Liver (tissue), 9 donors: ENCODE results near the gene CD300LD. TPM values are rescaled to one million over a fixed set of nuclear protein-coding genes. Genes with fewer than 3 reads are reported as not detected.

ENCODE experiments used
- DNase-seq: peaks from one replicate; pipeline ENCODE4 v3.0.0-alpha.2; 2017; ENCODE audit warnings: low spot score
- H3K27ac ChIP-seq, 2 donors: one replicate each; pipeline ENCODE4 v1.7.0; 2013; ENCODE audit warnings: inconsistent platforms in 2 of 2, low read length in 2 of 2, control low read depth in 1 of 2, low read depth in 1 of 2, mild to moderate bottlenecking in 1 of 2
- H3K27me3 ChIP-seq, 4 donors: one replicate each; pipeline versions ENCODE4 v1.6.1 to v1.7.0; 2013; ENCODE audit warnings: low read length in 3 of 4, inconsistent platforms in 1 of 4, mild to moderate bottlenecking in 1 of 4, moderate library complexity in 1 of 4; ENCODE audit not compliant: control insufficient read depth in 4 of 4, insufficient read depth in 4 of 4
- H3K36me3 ChIP-seq, 4 donors: one replicate each; pipeline versions ENCODE4 v1.6.1 to v1.7.0; 2013; ENCODE audit warnings: low read length in 3 of 4, mild to moderate bottlenecking in 3 of 4, low read depth in 1 of 4, moderate library complexity in 1 of 4; ENCODE audit not compliant: control insufficient read depth in 4 of 4, insufficient read depth in 3 of 4
- H3K4me1 ChIP-seq, 4 donors: one replicate each; pipeline versions ENCODE4 v1.6.1 to v1.7.0; 2013; ENCODE audit warnings: low read length in 3 of 4, mild to moderate bottlenecking in 3 of 4, moderate library complexity in 1 of 4; ENCODE audit not compliant: control insufficient read depth in 4 of 4, insufficient read depth in 4 of 4
- H3K4me3 ChIP-seq, 3 donors: one replicate each; pipeline versions ENCODE4 v1.6.1 to v1.7.0; 2013; ENCODE audit warnings: low read length in 3 of 3, control low read depth in 1 of 3, low read depth in 1 of 3, mild to moderate bottlenecking in 1 of 3
- H3K9ac ChIP-seq, 2 donors: one replicate each; pipeline ENCODE4 v1.7.0; 2013; ENCODE audit warnings: low read length in 2 of 2, mild to moderate bottlenecking in 2 of 2, moderate library complexity in 2 of 2, control low read depth in 1 of 2, low read depth in 1 of 2
- H3K9me3 ChIP-seq, 4 donors: one replicate each; pipeline versions ENCODE4 v1.6.1 to v1.7.0; 2013; ENCODE audit warnings: low read length in 3 of 4; ENCODE audit not compliant: control insufficient read depth in 4 of 4
- EGR1 ChIP-seq, 2 donors: IDR thresholded peaks; 2 replicates each; pipeline ENCODE4 v1.6.1; 2016 to 2018; ENCODE audit warnings: antibody characterized with exemption in 2 of 2, low read depth in 2 of 2
- FOXA1 ChIP-seq: IDR thresholded peaks from 2 replicates; pipeline ENCODE4 v1.6.1; 2016; ENCODE audit warnings: antibody characterized with exemption
- FOXA2 ChIP-seq: IDR thresholded peaks from 2 replicates; pipeline ENCODE4 v1.6.1; 2016; ENCODE audit warnings: antibody characterized with exemption
- GABPA ChIP-seq, 2 donors: IDR thresholded peaks in 1 of 2; conservative IDR thresholded peaks in 1 of 2; 2 replicates each; pipeline ENCODE4 v1.6.1; 2016; ENCODE audit warnings: antibody characterized with exemption in 2 of 2, mild to moderate bottlenecking in 1 of 2, moderate library complexity in 1 of 2
- HNF4A ChIP-seq, 2 donors: conservative IDR thresholded peaks; 2 replicates each; pipeline ENCODE4 v1.6.1; 2016; ENCODE audit warnings: antibody characterized with exemption in 2 of 2, mild to moderate bottlenecking in 2 of 2
- HNF4G ChIP-seq: IDR thresholded peaks from 2 replicates; pipeline ENCODE4 v1.6.1; 2016; ENCODE audit warnings: antibody characterized with exemption
- NR2F2 ChIP-seq: IDR thresholded peaks from 2 replicates; pipeline ENCODE4 v1.6.1; 2016; ENCODE audit warnings: antibody characterized with exemption
- RAD21 ChIP-seq, 2 donors: IDR thresholded peaks; 2 replicates each; pipeline ENCODE4 v1.6.1; 2016; ENCODE audit warnings: antibody characterized with exemption in 2 of 2, mild to moderate bottlenecking in 2 of 2
- RXRA ChIP-seq, 2 donors: IDR thresholded peaks; 2 replicates each; pipeline ENCODE4 v1.6.1; 2017 to 2018; ENCODE audit warnings: antibody characterized with exemption in 2 of 2, mild to moderate bottlenecking in 1 of 2
- SP1 ChIP-seq: IDR thresholded peaks from 2 replicates; pipeline ENCODE4 v1.6.1; 2018; ENCODE audit warnings: antibody characterized with exemption, mild to moderate bottlenecking
- TAF1 ChIP-seq: conservative IDR thresholded peaks from 2 replicates; pipeline ENCODE4 v1.6.1; 2016; ENCODE audit warnings: antibody characterized with exemption, mild to moderate bottlenecking
- YY1 ChIP-seq: IDR thresholded peaks from 2 replicates; pipeline ENCODE4 v1.6.1; 2016; ENCODE audit warnings: antibody characterized with exemption, mild to moderate bottlenecking
- WGBS: extraction: QIAGEN DNeasy Blood & Tissue Kit; methylation state at CpG from one replicate; pipeline ENCODE4 v1.1.7; 2013; 5-methylcytosine and 5-hydroxymethylcytosine counted together
- polyA plus RNA-seq, 2 donors: library from polyadenylated mRNA; stranded (reverse) in 1 of 2; unstranded in 1 of 2; fragments of 200-250 nt in 1 of 2; fragments of >200 nt in 1 of 2; fragmentation: Nextera tagmentation in 1 of 2; extraction: Ambion mirVana in 1 of 2; gene quantifications; one replicate each; pipeline versions ENCODE4 v1.2.1 to v1.2.3, GENCODE V29; 2013 to 2015
- total RNA-seq, 2 donors: library from RNA; depleted of rRNA; stranded (reverse); fragments of >200 nt; gene quantifications; one replicate each; pipeline ENCODE4 v1.2.3, GENCODE V29; 2014
- TF ChIP-seq, protein P1 (sequence below): IDR thresholded peaks from 2 replicates; pipeline ENCODE4 v1.6.1; 2016; ENCODE audit warnings: antibody characterized with exemption
- TF ChIP-seq, protein P2 (sequence below): IDR thresholded peaks from 2 replicates; pipeline ENCODE4 v1.6.1; 2016; ENCODE audit warnings: antibody characterized with exemption
- TF ChIP-seq, protein P3 (sequence below): IDR thresholded peaks from 2 replicates; pipeline ENCODE4 v1.6.1; 2016; ENCODE audit warnings: antibody characterized with exemption, mild to moderate bottlenecking
- TF ChIP-seq, protein P4 (sequence below): fragments of 150-350 bp; IDR thresholded peaks from 2 replicates; pipeline ENCODE4 v1.5.1; 2017; ENCODE audit warnings: improper control_type of control experiment, low read depth, low read length; ENCODE audit not compliant: missing input control
- TF ChIP-seq, protein P5 (sequence below): IDR thresholded peaks from 2 replicates; pipeline ENCODE4 v1.6.1; 2016; ENCODE audit warnings: antibody characterized with exemption
- donor health status: healthy.
- donor health status: healthy.
- donor health status: healthy.
- donor health status: healthy.
- donor health status: healthy.

The CD300LD gene
- total and polyA plus RNA-seq, 4 donors: 0.08 TPM; not detected in 3

DNA sequence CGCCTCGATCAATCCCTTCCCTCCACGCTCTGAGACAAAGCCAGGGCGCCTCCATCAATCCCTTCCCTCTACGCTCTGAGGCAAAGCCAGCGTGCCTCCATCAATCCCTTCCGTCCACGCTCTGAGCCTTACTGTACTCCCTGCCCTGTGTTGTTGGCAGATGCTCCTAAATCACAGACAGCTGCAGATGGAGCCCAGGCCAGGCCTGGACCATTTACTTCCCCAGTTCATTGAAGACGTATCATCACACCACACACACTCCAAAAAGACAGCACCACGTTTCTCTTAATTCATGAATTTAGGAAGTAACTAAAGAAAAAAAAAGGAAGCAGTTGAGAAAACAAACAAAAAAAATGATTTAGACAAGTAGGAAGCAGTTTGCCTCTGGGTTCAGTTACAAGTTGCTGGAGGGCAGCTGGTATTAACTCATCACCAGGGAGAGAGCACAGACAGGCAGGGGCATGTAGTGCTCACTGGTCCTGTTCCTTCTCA, 7.4 kb upstream of the CD300LD start:
- TF ChIP-seq EGR1 (IDR thresholded peaks at IDR 0.05; ENCODE audit: low read depth in 2 of 2): no peak
- no peak for TF ChIP-seq HNF4A (conservative IDR thresholded peaks at IDR 0.05)
- no peak for TF ChIP-seq RAD21 (IDR thresholded peaks at IDR 0.05)
- TF ChIP-seq YY1: no peak
- no peak for TF ChIP-seq FOXA1
- TF ChIP-seq RXRA (IDR thresholded peaks at IDR 0.05): no peak
- TF ChIP-seq, protein P1, sequence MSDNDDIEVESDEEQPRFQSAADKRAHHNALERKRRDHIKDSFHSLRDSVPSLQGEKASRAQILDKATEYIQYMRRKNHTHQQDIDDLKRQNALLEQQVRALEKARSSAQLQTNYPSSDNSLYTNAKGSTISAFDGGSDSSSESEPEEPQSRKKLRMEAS: no peak
- no peak for TF ChIP-seq HNF4G
- no peak for TF ChIP-seq SP1
- TF ChIP-seq, protein P2, sequence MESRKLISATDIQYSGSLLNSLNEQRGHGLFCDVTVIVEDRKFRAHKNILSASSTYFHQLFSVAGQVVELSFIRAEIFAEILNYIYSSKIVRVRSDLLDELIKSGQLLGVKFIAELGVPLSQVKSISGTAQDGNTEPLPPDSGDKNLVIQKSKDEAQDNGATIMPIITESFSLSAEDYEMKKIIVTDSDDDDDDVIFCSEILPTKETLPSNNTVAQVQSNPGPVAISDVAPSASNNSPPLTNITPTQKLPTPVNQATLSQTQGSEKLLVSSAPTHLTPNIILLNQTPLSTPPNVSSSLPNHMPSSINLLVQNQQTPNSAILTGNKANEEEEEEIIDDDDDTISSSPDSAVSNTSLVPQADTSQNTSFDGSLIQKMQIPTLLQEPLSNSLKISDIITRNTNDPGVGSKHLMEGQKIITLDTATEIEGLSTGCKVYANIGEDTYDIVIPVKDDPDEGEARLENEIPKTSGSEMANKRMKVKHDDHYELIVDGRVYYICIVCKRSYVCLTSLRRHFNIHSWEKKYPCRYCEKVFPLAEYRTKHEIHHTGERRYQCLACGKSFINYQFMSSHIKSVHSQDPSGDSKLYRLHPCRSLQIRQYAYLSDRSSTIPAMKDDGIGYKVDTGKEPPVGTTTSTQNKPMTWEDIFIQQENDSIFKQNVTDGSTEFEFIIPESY: no peak
- TF ChIP-seq, protein P3, sequence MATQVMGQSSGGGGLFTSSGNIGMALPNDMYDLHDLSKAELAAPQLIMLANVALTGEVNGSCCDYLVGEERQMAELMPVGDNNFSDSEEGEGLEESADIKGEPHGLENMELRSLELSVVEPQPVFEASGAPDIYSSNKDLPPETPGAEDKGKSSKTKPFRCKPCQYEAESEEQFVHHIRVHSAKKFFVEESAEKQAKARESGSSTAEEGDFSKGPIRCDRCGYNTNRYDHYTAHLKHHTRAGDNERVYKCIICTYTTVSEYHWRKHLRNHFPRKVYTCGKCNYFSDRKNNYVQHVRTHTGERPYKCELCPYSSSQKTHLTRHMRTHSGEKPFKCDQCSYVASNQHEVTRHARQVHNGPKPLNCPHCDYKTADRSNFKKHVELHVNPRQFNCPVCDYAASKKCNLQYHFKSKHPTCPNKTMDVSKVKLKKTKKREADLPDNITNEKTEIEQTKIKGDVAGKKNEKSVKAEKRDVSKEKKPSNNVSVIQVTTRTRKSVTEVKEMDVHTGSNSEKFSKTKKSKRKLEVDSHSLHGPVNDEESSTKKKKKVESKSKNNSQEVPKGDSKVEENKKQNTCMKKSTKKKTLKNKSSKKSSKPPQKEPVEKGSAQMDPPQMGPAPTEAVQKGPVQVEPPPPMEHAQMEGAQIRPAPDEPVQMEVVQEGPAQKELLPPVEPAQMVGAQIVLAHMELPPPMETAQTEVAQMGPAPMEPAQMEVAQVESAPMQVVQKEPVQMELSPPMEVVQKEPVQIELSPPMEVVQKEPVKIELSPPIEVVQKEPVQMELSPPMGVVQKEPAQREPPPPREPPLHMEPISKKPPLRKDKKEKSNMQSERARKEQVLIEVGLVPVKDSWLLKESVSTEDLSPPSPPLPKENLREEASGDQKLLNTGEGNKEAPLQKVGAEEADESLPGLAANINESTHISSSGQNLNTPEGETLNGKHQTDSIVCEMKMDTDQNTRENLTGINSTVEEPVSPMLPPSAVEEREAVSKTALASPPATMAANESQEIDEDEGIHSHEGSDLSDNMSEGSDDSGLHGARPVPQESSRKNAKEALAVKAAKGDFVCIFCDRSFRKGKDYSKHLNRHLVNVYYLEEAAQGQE: no peak
- TF ChIP-seq NR2F2: no peak
- no peak for TF ChIP-seq FOXA2
- no peak for TF ChIP-seq TAF1
- TF ChIP-seq, protein P4, sequence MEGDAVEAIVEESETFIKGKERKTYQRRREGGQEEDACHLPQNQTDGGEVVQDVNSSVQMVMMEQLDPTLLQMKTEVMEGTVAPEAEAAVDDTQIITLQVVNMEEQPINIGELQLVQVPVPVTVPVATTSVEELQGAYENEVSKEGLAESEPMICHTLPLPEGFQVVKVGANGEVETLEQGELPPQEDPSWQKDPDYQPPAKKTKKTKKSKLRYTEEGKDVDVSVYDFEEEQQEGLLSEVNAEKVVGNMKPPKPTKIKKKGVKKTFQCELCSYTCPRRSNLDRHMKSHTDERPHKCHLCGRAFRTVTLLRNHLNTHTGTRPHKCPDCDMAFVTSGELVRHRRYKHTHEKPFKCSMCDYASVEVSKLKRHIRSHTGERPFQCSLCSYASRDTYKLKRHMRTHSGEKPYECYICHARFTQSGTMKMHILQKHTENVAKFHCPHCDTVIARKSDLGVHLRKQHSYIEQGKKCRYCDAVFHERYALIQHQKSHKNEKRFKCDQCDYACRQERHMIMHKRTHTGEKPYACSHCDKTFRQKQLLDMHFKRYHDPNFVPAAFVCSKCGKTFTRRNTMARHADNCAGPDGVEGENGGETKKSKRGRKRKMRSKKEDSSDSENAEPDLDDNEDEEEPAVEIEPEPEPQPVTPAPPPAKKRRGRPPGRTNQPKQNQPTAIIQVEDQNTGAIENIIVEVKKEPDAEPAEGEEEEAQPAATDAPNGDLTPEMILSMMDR: no peak
- Histone ChIP-seq H3K9me3 (no peaks in the 10 kb centered on the region), H3K27ac (no peak overlapping the region), H3K4me3 (no peak overlapping the region), H3K4me1 (no peaks in the 10 kb centered on the region), H3K9ac (no peak overlapping the region), H3K36me3 (no peaks in the 10 kb centered on the region), H3K27me3 (peaks cover 0 to 8% (median 2%) of the 10 kb centered on the region in 4 donors)
- DNase-seq: no peak
- WGBS: 45% methylated on average over 10 of the region's 10 CpGs

DNA sequence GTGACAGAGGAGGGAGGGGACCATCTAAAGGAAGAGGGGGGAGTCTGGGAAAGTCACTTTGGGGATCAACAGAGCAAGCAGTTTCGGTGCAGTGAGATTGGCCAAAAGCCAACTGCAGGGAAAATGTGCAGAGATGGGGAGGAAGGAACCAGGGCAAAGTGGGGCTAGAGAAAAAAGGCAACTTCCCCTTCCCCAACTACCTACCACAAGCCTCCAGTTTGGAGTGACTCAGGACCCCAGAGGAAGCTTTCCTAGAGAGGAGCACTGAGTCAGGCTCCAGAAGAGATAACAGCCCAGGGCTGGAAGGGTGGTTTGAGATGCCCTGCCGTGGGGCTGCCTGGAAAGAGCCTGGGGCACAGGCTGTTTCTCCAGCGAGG, 6.9 kb upstream of the CD300LD start:
- Histone ChIP-seq H3K9ac (no peak overlapping the region), H3K27me3 (peaks cover 0 to 8% (median 2%) of the 10 kb centered on the region in 4 donors), H3K27ac (no peak overlapping the region), H3K4me1 (no peaks in the 10 kb centered on the region), H3K9me3 (no peaks in the 10 kb centered on the region), H3K36me3 (no peaks in the 10 kb centered on the region), H3K4me3 (no peak overlapping the region)
- DNase-seq: no peak
- 16% methylated on average over 3 of the region's 3 CpGs for WGBS
- TF ChIP-seq, protein P5, sequence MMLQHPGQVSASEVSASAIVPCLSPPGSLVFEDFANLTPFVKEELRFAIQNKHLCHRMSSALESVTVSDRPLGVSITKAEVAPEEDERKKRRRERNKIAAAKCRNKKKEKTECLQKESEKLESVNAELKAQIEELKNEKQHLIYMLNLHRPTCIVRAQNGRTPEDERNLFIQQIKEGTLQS: no peak
- TF ChIP-seq RAD21 (IDR thresholded peaks at IDR 0.05) (no peak), FOXA2 (no peak), GABPA (IDR thresholded peaks at IDR 0.05 in 1 of 2, conservative IDR thresholded peaks at IDR 0.05 in 1 of 2) (no peak), RXRA (IDR thresholded peaks at IDR 0.05) (no peak), SP1 (no peak), YY1 (no peak), HNF4G (no peak), NR2F2 (no peak), TAF1 (no peak)
- TF ChIP-seq, protein P3: no peak
- TF ChIP-seq, protein P4: no peak
